ENCODE data around the gene MRGPRG.
"Not testable (repeated sequence)": the region's sequence is repeated elsewhere in the genome, so short reads cannot be mapped to it uniquely, and the experiment has no call there.

MRGPRG gene, protein sequence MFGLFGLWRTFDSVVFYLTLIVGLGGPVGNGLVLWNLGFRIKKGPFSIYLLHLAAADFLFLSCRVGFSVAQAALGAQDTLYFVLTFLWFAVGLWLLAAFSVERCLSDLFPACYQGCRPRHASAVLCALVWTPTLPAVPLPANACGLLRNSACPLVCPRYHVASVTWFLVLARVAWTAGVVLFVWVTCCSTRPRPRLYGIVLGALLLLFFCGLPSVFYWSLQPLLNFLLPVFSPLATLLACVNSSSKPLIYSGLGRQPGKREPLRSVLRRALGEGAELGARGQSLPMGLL

DNA sequence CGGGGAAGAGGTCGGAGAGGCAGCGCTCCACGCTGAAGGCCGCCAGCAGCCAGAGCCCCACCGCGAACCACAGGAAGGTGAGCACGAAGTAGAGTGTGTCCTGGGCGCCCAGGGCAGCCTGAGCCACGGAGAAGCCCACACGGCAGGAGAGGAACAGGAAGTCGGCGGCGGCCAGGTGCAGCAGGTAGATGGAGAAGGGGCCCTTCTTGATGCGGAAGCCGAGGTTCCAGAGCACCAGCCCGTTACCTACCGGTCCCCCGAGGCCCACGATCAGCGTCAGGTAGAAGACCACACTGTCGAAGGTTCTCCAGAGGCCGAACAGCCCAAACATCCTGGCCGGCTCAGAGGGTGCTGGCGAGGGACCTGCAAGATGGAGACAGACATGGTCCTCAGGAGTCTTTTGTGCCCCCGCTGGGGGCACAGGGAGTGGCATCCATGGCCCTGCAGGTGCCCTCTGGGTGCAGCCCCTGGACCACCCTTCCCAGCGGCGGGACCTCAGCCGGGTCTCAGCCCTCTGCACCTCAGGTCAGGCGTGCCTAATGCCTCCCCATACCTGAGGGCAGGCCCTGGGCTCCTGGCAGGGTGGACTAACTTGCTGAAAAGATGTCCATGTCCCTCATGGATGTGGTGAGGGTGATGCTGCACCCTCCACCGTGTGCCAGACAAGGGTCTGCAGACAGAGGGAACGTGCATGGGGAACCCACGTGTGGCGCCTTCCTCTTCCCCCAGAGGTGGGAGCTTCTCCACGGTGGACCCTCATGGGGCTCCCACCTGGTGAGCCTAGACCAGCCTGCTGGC is at the start of gene MRGPRG:
Gene MRGPRG, minus strand, starts transcription at position 331 of the 798 bp plus-strand sequence. Its CDS starts 0 bp downstream, at position 331.
- ChIA-PET POLR2A (no interaction called here), CTCF (no interaction called here)
- TF ChIP-seq, protein P1, sequence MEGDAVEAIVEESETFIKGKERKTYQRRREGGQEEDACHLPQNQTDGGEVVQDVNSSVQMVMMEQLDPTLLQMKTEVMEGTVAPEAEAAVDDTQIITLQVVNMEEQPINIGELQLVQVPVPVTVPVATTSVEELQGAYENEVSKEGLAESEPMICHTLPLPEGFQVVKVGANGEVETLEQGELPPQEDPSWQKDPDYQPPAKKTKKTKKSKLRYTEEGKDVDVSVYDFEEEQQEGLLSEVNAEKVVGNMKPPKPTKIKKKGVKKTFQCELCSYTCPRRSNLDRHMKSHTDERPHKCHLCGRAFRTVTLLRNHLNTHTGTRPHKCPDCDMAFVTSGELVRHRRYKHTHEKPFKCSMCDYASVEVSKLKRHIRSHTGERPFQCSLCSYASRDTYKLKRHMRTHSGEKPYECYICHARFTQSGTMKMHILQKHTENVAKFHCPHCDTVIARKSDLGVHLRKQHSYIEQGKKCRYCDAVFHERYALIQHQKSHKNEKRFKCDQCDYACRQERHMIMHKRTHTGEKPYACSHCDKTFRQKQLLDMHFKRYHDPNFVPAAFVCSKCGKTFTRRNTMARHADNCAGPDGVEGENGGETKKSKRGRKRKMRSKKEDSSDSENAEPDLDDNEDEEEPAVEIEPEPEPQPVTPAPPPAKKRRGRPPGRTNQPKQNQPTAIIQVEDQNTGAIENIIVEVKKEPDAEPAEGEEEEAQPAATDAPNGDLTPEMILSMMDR (IDR thresholded peaks at IDR 0.05; ENCODE audit: control extremely low read depth, extremely low read depth, low read depth, missing control alignments), result no peak
- DNase-seq (ENCODE audit: extremely low spot score), result no peak

DNA sequence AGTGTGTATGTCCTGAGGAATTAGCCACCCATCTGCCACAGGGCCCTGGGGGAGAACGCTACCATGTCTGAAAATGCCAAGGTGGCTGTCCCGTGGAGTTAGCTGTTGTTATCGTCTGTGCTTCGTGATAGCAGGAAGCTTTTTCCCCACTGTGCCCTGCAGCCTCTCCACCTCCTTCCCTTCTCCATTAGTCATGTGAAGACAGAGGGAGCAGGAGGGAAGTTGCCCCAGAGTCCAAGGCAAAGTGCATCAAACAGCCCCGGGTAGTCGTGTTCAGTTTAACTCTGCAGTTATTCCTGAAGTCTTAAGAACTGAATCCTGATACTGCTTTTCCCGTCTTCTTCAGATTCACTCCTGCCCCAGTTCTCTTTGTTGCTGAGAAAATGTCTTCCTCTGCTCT is 43.9 kb upstream of the MRGPRG start:
- DNase-seq (ENCODE audit: extremely low spot score); CTCF ChIA-PET; POLR2A ChIA-PET: not testable (repeated sequence)

DNA sequence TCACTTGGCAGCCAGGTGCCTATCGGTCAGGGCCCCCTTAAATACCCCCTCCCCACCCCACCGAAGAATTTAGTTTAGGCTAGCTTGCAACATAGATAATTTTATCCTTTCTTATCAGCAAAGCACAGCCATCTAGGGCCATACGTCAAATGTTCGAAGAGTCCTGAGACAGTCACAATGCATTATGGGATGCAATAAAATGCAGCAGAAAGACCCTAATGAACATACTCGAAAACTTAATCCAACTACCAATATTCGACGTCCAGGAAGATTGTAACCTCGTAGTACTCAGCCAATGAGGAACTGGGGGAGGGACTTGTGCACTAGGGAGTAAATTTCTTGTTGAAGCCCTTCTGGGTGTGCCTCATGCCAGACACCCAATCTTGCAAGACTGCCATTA is 43.2 kb upstream of the MRGPRG start:
- CTCF ChIA-PET; POLR2A ChIA-PET; DNase-seq (ENCODE audit: extremely low spot score): not testable (repeated sequence)

DNA sequence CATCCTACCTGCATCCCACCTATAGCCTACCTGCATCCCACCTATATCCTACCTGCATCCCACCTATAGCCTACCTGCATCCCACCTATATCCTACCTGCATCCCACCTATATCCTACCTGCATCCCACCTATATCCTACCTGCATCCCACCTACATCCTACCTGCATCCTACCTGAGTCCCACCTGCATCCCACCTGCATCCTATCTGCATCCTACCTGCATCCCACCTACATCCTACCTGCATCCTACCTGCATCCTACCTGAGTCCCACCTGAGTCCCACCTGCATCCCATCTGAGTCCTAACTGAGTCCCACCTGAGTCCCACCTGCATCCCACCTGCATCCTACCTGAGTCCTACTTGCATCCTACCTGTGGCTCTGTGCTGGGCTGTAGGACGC is 38.9 kb upstream of the MRGPRG start:
- CTCF ChIA-PET; DNase-seq (ENCODE audit: extremely low spot score); POLR2A ChIA-PET: not testable (repeated sequence)

DNA sequence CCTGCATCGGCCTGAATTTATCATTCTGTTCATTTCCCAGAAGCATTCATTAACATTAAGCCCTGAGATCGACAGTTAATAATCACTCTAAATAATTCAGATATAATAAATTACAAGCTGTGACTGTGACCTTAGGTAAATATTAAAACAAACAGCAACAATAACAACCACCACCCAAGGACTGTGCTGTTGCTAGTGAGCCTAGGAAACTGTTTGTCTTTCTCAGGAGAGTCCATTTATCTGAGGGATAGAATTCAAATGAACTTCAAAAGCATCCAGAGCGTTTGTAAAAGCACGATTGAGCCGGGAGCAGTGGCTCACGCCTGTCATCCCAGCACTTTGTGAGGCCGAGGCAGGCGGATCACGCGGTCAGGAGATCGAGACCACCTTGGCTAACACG is 36.6 kb upstream of the MRGPRG start:
- DNase-seq (ENCODE audit: extremely low spot score); POLR2A ChIA-PET; CTCF ChIA-PET: not testable (repeated sequence)

DNA sequence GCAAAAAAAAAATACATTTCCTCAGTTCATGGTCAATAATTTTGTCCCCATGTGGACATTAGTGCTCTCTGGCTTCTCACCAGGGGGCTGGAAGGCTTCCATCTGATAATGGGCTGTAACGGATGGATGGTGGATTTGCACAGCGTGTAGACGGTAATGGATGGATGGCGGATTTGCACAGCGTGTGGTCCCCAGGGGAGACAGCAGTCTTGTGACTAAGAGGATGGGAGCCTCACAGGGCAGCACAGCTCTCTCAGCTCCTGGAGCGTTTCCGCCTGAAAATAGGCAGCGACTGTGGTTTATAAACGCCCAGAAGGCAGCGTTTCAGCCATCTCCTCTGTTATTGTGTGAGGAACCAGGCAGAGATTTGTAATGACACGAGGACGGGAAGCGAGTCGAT is 36.2 kb upstream of the MRGPRG start:
- CTCF ChIA-PET; POLR2A ChIA-PET; DNase-seq (ENCODE audit: extremely low spot score): not testable (repeated sequence)

DNA sequence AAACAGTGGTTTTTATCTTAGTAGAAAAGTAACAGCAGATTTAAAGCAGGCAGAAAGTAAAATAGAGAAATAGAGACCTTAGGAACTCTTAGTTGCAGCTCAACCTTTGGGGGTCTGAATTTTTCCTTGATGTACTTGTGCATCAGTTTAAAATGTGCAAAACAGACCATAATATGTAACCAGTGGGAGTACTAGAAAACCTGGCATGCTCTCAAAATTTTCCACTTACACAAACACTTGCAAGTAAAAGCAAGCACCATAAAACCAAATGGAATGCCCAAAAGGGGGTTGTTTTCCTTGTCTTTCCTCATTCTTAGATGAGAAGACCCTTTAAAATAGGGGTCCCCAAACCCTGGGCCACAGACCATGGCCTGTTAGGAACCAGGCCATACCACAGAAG is 26.5 kb upstream of the MRGPRG start:
- TF ChIP-seq, protein P1 (IDR thresholded peaks at IDR 0.05; ENCODE audit: control extremely low read depth, extremely low read depth, low read depth, missing control alignments), result no peak
- CTCF ChIA-PET, result no interaction called here
- DNase-seq (ENCODE audit: extremely low spot score), result no peak
- POLR2A ChIA-PET, result no interaction called here

DNA sequence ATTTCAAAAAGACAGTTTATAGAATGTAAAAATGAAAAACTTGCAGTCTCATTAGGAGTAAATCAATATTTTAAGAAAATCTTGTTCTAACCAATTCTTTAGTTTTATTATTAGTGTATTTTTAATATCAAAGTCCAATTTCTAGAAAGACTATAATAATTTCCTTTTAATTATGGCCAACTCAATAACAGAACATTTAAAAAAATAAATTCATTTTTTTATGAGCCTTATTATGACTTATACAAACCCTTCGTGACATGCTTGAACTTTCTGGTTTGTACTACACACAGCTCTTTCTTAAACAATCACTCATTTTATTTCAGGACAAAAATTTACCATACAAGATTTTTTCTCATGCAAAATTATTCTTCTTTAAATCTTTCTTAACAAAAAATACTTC is 25.3 kb upstream of the MRGPRG start:
- ChIA-PET POLR2A (no interaction called here), CTCF (no interaction called here)
- TF ChIP-seq, protein P1 (IDR thresholded peaks at IDR 0.05; ENCODE audit: control extremely low read depth, extremely low read depth, low read depth, missing control alignments), result no peak
- no peak for DNase-seq (ENCODE audit: extremely low spot score)

DNA sequence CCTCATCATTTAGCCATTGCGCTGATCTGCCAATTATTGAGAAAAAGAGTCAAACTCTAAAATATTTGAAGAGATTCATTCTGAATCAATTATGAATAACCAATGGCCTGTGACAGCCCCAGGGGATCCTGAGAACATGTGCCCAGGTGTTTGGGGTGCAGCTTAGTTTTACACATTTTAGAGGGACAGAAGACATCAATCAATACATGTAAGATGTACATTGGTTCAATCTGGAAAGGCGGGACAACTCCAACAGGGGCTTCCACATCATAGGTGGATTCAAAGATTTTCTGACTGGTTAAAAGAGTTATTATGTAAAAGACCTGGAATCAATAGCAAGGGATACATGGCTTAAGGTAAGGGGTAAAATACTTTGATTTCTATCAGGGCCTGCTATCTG is 18.5 kb upstream of the MRGPRG start:
- no peak for DNase-seq (ENCODE audit: extremely low spot score)
- ChIA-PET POLR2A (no interaction called here), CTCF (no interaction called here)
- TF ChIP-seq, protein P1 (IDR thresholded peaks at IDR 0.05; ENCODE audit: control extremely low read depth, extremely low read depth, low read depth, missing control alignments), result no peak

Data from GM10248 (cell line).